HG03460 (cell line): ENCODE results near the gene EN2.
A peak's percentile ranks its signal among the peaks of the same experiment; 100 is the strongest.

Experiments
- ATAC-seq: cut with Tn5 transposase; IDR thresholded peaks from one replicate; pipeline ENCODE4 v1.9.1; 2021; ENCODE audit not compliant: unreplicated experiment

Gene EN2

DNA sequence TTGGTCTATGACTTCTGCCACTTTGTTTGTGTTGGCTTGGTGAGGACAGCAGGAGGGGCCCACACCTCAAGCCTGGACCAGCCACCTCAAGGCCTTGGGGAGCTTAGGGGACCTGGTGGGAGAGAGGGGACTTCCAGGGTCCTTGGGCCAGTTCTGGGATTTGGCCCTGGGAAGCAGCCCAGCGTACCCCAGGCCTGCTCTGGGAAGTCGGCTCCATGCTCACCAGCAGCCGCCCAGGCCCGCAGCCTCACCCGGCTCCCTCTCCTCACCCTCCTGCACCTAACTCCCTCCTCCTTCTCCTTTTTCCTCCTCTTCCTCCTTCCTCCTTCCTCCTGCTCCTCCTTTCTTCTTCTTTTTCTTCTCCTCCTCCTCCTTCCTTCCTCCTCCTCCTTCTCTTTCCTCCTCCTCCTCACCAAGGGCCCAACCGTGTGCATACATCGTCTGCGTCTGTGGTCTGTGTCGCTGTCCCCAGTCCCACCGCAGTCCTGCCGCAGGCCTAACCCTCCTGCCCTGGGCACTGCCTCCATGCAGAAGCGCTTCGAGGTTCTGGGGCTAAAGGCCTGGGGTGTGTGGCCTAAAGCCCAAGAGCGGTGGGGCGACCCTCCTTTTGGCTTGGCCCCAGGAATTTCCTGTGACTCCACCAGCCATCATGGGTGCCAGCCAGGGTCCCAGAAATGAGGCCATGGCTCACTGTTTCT, 5.3 kb downstream of the EN2 start:
- no peak for ATAC-seq

DNA sequence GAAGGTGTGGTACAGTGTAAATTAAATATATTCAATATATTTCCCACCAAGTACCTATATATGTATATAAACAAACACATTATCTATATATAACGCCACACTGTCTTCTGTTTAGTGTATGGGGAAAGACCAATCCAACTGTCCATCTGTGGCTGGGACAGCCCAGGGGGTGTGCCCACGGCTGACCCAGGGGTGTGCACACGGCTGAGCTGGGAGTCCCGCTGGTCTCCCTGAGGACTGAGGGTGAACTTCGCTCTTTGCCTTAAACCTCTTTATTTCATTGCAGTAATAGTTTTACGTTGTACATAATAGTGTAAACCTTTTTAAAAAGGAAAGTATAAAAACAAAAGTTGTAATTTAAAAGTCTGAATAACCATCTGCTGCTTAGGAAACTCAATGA, 6.3 kb downstream of the EN2 start:
- ATAC-seq: no peak

DNA sequence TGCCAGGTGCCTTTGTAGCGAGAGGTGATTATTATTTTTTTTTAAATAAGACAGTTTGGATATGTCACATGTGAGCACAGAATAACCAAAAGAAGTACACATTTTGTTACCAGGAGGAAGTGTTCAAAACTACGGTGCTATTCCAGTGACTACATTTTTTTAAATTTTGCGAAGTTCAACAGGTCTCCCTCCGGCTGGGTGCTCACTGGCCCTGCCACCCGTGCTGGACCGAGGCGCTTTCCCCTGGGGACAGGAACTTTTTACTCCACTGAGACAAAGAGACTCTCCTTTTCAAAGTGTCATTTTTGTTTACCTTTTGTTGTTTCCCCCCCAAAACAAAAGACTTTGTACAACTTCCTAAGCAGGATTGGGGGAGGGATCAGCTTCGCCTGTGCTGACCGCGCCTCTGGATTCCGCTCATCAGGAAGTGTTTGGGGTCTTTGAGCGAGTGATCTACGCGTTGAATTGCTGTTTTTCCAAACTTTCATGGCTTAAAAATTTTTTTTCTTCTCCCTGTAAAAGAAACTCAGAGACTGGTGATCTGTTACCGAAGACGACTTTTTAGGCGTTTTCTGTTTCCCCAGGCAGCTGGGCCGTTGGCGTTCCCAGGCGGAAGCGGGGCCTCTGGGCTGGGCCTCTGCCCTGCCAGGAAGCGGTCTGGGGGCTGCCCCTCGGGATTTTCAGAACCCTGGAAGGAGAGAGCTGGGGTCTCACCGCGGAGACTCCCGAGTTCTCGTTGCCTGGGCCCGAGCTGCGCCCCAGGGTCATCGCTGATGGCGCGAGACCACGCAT, 7.2 kb downstream of the EN2 start:
- ATAC-seq: no peak

DNA sequence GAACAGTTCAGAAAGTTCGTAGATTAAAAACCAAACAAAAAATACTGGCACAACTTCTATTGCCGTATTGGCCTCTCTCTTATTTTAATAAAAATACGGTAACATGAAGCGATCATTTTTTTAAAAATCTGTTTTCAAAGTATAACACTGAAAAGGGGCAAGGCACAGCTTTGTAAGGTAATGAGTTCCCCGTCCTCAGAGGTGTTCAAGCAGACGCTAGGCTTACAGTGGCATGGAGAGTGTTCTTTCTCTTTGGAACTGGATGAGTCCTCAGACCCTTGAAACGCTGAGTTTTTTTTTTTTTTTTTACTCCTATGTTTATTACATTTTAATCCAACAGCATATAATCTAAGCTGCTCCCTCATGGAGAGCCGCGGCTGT, 7.8 kb downstream of the EN2 start:
- no peak for ATAC-seq

DNA sequence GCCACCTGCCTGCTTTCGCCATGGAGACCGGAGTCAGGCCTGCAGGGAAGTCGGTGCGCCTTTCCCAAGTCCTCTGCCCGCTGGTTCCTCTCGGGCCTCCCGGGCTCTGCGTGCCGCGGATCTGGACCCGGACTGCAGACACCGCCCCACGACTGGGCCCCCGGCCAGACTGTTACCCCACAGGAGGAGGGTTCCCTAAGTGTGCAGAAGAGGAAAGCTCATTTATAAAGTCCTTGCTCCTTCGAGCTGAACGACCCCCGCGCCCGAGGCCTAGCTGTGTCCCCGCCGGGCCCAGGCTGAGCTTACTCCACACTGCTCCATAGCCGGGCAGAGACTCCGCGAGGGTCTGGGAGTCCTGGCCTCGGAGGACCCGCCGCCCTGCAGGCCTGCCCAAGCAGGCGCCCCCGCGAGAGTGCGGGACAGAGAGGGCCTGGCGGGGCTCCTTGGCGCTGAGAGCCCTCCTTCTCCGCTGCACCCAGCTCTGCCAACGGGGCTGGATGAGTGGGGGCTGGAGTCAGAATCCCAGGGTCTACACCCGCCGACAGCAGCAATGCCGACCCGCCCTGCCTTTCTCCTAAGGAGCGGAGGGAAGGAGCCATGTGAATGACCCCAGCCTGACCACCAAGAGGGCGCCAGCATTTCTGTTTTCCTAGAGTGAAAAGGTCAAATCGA, 8.3 kb downstream of the EN2 start:
- no peak for ATAC-seq

DNA sequence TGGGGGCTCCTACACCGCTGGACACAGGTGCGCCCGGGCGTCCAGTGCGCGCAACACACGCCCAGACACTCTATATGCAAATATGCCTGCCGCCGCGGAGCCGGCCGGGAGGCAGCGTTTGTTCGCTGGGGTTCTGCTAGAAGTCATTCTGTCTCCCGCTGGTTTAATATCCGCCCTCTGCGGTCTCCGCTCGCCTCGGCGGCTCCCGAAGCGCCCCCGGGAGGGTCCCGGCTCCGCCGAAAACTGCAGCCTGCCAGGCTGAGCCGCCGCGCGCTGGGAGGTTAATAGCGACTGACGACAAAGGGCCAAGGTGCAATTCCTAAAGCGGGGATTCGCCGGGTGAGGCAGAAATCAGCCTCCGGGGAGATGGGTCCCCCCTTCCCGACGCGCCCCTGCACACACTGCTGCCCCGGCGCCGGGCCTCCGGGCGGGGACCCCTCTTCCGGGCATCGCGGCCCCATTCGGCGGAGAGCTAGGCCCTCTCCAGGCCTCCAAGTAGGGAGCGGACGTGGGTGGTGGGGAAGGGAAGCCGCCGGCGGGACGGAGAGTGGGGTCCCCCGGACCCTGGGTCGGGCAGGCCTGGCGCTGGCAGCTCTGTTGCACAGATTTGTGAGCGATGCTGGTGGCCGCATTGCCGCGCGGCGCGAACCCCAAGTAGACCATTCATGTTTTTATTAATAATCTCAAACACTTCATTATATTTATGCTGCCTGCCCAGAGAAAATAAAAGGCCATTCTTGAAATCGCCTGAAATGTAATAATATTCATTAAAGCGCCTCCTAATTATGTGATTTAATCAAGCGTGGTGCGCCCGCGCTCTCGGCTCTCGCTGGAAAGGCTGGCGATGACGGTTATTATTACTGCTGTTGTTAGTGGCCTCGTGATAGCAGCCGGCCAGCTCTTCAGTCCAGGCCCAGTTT, 9.1 kb downstream of the EN2 start:
- ATAC-seq: peak; percentile 55

DNA sequence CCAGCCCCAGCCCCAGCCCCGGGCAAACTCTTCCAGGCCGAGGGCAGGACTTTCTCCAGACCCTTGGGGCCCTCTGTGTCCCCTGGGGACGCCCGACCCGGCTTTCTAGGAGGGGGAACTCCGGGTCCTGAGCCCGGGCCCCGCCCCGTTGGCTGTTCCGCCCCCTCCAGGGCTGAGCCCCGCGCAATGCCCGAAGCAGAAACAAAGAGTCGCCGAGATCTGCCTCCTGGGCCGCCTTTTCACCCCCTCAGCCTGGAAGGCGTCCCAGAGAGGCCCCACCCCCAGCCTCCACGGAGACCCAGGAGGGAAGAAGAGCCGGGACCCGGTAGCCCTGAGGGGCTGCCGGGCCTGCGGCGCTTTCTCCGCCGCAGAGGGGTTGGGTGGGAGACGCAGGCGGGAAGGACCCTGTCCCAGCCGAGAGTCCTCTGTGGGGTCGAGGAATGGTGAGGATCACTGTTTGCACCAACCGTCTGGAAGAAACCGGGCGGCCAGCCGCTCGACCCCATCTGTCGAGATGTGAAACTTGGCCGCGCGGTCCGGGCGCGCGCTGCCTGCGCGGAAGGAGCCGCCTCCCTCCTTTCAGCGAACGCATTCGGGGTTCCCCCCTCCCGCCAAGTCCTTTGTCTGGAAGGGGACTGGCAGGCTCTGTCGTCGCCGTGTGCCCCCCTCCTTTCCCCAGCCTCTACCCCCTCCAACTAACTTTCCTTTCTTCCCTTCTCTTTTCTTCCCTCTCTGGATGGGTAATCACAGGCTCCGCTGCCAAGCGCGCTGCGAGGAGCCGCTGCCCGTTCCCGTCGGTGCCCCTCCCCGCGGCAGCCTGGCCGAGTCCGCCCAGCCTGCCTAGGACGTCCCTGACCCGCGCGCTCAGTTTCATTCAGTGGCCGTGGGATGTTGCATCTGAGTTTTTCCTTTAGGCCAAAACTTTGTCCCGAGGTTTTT, 10.2 kb downstream of the EN2 start:
- peak; percentile 29 for ATAC-seq

DNA sequence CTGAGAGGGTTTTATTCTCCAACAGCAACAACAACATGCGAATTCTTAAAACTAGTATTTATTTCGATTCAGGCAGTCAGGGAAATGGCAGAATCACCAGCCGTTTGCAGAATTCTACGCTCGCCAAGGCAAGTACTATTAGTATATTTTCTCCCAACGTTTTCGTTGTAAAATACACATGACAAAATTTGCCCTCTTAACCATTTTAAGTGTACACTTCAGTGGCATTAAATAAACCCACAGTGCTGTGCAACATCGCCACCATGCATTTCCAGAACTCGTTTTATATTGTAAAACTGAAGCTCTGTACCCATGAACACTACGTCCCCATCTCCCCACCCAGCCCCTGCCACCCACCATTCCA, 10.8 kb downstream of the EN2 start:
- ATAC-seq: no peak

DNA sequence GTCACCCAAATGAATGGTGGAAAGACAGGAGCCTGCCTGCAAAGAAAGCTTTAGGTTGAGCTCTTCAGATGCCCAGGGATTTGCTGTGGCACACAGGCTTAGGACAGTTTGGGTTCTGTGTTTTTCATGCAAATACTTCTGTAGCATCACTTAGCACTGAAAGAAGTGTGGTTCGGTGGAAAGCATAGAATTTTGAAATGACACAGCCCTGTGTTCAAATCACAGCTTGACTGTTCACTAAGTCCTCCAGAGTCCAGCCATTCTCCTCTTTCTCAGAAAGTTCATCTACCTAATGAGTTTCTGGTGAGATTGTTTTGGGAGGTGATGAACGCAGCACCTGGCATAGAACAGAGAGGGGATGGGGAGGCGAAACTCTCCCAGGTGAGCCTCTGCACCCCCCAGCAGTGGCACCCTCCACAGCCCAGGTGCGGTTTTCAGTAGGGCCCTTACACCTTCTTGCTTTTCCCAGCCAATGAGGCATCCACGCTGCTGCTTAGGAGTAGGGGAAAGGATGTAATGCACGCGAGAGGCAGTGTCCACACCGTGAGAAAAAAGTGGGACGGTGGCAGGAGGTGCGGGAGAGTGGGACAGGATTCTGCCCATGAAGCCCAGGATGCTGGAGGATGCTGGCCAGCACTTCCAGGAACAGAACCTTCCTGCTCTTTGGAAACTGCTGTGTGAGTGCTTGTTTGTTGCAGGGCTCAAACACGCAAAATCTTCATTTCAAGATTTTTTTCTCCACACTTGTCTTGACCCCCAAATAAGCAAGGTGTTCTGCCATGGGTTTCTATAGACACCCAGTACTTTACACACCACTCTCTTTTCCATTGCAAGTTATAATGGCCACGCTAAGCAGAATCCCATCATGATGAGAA, 11.6 kb downstream of the EN2 start:
- ATAC-seq: no peak

DNA sequence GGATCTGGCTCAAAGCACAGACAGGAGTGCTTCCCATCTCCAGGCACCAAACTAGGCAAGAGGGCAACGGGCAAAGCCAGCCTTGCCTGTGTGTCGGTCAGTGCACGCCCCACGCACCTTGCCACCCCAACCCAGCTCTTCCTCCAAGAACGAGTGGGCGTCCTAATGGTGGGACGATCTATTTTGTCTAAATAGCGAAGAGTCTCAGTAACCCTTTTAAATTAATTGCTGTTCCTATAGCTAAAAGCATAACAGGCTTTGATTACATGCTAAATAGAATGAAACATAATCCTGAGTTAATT, 12.2 kb downstream of the EN2 start:
- ATAC-seq: no peak

DNA sequence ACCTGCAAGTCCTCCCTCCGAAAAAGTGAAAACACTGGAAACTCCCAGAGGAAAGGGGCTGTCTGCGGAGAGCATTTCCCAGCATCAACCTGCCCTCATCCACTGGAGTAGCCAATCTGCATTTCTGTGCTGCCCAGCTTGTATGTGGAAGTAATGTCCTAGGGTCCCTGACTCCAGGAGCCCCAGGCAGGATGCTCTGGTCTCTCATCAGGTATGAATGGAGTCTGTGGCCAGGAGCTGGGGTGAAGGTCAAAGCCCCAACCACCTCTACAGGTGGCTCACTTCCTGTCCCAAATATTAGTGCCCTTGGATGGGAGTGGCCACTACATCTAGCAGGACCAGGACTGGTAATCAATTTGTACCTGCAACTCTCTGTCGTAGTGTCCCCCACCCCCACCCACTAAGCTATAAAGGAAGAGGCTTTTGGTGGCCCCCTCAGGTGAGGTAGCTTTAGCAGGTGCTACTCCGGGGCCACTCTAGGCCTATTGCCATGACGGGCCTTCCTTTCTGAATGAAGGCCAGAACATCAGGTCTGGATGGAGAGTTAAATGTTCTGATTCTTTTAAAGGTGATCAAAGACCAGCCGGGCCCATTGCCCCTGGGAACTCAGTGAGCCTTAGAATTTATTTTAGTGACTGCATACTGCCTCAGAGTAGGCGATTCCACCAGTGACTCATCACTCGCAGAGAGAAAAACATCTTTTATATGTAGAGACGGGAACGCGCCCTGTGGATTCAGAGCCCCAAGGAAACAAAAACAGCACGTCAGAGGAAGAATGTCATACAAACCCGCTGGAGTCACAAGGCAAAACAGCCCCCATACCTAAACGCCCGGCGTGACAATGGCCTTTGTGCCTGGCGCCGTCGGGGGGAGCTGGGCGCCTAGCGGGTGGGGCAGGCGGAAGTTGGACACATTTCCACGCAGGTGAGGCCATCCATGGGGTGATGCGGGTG, 13.0 kb downstream of the EN2 start:
- no peak for ATAC-seq

DNA sequence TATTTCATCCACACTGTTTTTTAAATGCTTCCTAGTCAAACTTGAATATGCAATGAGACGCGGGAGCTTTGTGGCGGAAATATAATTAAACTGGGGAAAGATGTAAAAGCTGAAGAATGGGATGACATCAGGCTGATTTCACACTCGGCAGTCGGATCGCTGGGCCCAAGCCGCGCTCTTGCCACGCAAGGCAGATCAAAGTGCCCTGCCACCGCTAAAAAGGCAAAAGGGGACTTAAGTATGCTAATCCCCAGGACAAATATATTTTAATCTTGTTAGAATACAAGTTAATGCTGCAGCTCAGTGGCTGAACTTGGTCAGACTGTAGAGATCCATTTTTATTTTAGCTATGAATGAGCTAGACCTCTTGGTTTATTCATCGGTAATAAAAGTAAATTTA, 13.8 kb downstream of the EN2 start:
- ATAC-seq: no peak

DNA sequence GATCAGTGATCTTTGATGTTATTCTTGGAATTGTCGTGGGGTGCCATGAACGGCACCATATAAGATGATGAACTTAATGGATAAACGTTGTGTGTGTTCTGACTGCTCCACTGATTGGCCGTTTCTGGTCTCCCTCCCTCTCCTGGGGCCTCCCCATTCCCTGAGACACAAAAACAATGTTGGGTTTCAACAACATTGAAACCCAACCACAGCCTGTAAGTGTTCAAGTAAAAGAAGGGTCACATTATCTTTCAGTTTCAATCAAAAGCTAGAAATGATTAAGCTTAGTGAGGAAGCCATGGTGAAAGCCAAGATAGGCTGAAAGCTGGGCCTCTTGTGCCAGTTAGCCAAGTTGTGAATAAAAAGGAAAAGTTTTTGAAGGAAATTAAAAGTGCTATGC, 19.5 kb downstream of the EN2 start:
- ATAC-seq: peak; percentile 93

DNA sequence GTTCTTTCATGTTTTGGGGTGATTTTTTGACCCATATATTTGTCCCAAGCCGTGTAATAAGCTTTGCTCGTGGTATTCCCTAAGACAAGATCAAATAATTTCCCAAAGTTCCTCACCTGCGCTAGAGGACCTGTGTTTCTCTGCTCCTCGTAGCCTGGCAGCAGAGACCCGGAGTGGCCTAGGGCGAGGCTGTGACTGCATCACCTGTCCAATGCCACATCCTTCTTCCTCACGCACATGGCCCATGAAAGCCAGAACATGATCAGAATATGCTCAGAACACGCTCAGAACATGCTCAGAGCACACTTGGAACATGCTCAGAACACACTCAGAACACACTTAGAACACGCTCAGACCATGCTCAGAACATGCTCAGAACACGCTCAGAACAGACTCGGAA, 23.8 kb downstream of the EN2 start:
- no peak for ATAC-seq

DNA sequence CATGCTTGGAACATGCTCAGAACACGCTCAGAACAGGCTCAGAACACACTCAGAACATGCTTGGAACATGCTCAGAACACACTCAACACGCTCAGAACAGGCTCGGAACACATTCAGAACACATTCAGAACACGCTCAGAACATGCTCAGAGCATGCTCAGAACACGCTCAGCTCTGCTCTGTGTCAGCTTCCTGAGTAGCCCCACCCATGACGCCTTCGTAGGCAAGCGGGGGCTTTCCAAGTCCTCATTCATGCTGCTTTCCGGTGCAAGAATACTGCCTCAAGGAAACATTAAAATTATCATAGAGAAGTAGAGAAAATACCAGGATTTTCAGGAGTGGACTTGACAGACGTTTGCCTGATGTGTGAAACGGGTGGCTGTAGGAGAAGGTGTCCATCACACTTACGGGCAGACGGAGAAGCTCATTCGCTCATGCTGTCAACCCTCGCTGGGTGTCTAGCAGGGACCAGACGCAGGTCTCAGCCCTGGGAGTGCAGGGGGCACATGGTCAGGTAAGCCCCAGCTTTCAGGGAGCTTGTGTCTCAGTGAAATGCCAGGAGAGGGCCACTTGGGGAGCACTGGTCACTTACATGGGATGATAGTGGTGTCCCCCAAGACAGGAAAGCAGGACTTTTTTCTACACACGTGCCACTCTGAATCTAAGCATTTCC, 24.7 kb downstream of the EN2 start:
- ATAC-seq: peak; percentile 59

DNA sequence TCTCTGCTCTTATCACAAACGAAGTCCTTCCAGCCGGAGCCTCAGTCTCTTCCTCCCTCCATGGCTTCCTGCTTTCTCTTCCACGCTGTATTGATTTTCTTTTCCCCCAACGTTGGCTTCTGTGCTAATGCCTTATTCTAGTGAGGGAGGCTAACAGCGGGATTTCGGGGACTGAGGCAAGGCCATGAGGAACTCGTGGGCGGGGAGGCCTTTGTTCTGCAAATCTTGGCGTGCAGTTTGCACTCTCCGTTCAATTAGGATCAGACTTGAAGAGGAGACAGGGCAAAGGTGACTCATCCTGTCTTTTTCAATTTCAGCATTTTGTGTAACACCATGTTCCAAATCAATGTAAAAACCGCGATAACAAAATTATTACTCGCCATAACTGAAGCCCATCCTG, 25.3 kb downstream of the EN2 start:
- ATAC-seq: no peak

DNA sequence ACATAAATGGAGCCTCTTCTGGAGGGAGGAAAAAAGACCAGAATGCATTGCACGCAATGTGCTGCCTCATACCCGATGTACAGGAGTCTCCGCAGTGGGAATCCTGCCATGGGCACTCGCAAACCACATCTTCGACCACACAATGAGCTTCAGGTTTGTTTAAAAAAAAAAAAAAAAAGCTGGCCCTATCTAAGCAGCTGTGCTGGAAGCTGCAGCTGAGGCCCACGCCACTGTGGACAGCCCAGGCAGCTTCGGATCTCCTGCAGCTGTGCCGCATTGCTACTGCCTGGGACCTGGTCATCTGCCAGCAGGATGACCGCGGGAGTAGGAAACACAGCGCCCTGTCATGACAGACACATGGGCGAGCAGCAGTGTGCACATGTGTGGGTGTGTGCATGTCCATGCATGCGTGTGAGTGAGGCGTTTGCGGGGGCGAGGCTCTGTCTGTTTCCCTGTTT, 26.0 kb downstream of the EN2 start:
- ATAC-seq: no peak
